HG02623 (cell line): Measurements from ENCODE around the gene SETD7.

Source experiments
- ATAC-seq: cut with Tn5 transposase; IDR thresholded peaks from one replicate; pipeline ENCODE4 v1.9.1; 2021; ENCODE audit warnings: moderate library complexity; ENCODE audit not compliant: unreplicated experiment

SETD7 gene

DNA sequence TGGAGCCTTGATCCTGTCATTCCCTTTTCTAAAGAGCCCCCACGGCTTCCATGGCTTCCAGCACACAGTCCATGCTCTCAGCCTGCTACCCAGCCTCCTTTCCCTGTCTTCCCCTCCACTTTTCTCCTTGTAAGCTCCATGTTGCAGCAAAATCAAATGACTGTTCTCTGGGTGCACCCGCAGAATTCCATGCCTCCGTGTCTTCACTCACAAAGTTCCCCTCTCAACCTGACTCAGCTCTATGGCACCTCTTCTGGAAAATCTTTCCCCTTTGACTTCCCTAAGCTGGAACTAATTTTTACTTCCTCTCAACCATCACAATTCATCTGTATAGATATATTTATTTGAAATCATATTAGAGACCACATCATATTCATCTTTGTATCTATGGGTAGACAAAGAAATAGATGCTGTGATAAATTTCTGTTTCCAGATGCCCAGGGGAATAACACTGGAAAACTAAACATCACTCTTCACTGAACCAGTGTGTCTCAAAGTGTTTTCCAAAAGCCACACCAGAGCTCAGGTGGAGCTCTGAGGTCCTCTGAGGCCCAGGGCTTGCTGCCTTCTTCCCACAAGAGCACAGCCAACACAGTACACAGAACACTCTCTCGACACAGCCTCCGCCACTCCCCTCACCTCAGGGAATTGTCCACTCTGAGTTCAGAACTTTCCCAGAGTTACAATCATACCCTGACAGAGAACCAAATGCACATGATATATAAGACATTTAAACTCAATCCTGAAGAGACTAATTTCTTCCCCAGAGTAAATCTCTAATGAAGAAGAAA is 3.3 kb downstream of the SETD7 start:
- no peak for ATAC-seq

GRCh38 chr4:139550724-139551429 is 5.1 kb downstream of the SETD7 start:
- no peak for ATAC-seq

- ATAC-seq: no peak
Measured at GRCh38 chr4:139547979-139548378, 8.0 kb downstream of the SETD7 start.

- no peak for ATAC-seq
Measured at GRCh38 chr4:139540632-139541031, 15.4 kb downstream of the SETD7 start.

DNA sequence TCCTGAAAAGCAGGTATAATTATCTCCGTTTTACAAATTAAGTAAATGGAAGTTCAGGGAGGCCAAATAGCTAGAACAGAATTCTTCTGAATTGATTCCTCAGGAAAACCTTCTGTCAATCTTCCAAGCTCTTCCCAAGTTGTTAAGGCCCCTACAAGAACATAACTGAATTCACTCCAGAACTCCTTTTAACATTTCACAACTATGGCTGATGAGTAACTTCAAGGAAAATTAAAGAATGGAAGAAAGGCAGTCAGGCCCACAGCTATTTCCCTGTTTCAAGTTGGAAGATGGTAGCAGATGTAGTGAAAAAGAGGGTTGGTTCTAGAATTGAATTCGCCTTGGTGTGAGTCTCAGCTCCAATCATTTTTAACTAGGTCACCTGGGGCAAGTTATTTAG is 15.9 kb downstream of the SETD7 start:
- ATAC-seq: no peak

GRCh38 chr4:139537292-139537691 is 18.7 kb downstream of the SETD7 start:
- no peak for ATAC-seq

DNA sequence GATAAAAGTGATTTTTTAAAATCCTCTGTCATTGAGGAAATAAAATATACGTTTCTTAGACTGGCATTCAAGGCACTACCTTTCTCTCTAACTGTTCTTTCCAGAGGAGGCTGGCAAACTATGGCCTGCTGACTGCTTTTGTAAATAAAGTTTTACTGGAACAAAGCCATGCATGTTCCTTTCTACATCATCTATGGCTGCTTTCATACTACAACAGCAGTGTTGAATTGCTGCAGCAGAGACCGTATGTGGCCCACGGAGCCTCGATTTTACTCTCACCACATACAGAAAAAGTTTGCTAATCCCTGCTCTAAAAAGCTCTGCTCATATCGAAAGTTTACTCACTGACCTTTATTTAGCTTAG is 20.2 kb downstream of the SETD7 start:
- ATAC-seq: no peak

DNA sequence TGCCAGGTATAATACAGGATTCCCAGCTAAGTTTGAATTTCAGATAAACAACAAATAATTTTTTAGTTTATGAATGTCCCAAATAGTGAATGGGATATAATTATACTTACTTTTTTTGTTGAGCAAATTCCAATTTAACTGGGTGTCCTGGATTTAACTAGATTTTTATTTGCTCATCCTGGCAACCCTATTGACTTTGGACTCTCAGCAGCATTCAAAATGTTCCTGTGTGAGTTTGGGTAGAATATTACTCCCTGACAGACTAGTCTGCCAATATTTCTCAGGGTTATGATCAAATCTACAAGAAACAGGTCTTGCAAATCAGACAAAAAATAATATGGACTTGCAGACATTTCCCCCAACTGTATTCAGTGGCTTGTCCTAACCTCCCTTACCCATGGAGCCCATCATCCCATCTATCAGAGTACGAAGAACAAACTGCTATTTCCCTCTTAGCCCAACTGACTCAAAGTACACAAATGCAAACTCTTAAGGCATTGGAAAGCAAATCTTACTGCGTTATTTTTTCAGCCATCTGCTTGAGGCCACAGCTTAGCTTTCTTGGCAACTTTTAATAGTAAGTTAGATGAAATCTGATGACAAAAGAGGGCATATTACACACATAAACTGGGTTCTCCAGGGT is 20.7 kb downstream of the SETD7 start:
- ATAC-seq: no peak

DNA sequence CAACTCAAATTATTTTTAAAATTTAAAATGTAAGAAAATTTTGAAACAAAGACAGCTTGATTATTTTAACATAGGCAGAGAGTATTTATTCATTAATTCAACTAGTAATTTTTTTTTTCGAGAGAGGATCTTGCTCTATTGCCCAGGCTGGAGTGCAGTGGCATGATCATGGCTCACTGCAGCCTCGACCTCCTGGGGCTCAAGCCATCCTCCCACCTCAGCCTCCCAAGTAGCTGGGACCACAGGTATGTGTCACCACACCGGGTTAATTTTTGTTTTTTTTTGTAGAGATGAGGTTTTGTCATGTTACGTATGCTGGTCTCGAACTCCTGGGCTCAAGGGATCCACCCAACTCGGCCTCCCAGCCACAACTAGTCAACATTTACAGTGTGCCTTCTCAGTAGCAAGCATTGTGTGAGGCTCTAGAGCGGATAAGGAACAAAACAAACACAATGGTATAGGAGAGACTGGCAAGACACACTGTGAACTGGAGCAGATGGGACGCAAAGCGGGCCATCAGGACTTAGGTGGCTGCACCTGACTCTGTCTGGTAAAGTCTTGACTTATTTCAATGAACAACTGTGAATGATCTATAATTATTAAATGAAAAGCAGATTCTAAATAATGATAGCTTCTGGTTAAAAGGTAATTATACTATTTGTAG is 21.6 kb downstream of the SETD7 start:
- ATAC-seq: no peak

DNA sequence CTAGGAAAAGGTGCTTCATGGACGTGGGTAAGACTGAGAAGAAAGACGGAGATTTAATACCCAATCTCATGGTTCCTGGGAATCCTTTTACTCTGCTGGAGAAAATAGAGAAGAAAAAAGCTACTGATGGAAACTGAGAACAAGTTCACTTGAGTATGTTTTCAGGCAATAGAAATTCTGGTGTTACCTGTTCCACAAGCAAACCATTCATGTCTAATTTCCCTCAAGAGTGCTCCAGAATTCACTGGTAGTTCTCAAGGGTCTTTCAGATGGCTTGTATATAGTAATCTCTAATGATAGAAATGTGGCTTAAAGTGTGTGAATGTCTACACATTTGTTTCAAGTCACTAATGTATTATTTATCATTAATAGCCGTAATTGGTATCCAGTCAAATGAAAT is 22.5 kb downstream of the SETD7 start:
- no peak for ATAC-seq

- ATAC-seq: no peak
Measured at GRCh38 chr4:139532947-139533346, 23.1 kb downstream of the SETD7 start.

DNA sequence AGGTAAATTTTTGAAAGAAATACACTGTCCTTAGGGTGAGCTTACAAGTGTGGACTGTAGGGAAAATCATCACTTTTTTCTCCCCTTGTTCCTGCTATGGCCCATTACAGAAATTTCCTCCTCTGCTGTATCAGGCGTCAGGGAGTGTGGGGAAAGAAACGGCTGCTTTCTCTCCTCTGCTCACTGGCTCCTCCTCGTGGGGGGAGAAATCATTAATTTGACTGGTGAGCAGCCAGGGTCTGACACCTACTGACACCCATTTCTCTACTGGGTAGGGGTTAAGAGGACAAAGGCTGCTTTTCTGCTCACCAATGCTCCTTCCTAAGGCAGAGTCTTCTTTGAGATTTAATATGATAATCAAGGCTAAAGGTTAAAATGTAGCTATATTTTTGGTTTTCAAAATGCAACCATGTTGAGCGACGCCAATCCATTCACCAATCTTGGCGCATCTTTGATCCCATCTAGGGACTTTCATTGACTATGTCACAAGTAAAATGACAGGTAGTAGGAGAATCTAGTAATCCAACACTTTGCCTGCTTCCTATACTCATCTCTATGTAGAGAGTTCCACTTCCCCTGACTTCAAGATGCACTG is 25.1 kb downstream of the SETD7 start:
- ATAC-seq: no peak

DNA sequence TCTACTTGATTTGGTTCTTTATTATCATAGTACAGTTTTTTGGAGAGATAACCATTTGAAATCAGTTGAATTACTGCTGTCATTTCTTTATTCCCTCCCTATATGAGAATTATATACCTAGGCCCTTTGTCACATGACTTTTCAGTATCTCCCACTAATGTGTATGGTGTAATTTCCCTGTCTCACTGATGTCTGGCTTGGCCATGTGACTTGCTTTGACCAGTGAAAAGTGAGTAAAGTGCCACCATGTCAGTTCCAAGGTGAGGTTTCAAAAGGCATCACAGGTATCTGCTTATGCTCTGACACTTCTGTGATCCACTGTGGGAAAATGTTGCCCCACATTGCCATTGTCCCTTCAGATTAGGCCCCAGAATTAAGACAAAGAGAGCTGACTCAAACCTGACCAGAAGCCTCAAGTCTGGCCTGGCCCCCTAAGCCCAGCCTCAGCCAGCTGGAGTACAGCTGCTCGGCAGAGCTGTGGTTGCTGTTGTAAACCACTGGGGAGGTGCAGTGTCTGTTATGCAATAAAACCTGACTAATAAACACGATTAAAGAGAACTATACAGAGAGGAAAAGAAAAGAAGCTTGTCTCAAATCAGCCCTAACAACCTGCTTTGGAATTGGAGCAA is 27.5 kb downstream of the SETD7 start:
- peak; percentile 72 for ATAC-seq

DNA sequence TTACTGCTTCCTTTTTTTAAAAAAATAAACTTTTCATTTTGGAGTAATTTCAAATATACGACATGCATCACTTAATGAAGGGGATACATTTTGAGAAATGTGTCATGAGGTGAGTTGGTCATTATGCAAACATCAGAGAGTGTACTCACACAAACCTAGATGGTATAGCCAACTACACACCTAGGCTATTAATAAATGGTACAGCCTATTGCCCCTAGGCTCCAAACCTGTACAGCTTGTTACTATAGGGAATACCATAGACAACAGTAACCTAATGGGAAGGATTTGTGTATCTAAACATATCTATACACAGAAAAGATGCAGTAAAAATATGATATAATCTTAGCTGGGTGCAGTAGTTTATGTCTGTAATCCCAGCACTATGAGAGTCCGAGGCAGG is 29.1 kb downstream of the SETD7 start:
- no peak for ATAC-seq

DNA sequence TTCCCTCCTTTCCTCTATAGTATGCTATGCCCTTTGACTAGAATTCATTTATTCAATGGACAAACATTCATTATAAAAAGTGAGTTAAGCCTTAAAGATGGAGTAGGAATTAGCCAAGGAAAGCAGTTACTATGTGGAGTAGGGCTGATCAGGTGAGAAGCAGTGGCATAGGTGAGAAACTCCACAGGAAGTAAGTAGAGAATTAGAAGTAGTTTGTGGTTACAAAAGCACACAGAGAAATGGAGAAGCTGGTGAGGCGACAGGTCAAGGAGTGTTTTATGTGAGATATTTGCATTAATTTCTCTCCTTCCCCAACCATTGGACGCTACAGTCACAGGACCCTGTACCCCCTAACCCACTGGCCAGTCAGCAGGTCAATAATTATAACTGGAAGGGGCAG is 30.6 kb downstream of the SETD7 start:
- ATAC-seq: no peak

DNA sequence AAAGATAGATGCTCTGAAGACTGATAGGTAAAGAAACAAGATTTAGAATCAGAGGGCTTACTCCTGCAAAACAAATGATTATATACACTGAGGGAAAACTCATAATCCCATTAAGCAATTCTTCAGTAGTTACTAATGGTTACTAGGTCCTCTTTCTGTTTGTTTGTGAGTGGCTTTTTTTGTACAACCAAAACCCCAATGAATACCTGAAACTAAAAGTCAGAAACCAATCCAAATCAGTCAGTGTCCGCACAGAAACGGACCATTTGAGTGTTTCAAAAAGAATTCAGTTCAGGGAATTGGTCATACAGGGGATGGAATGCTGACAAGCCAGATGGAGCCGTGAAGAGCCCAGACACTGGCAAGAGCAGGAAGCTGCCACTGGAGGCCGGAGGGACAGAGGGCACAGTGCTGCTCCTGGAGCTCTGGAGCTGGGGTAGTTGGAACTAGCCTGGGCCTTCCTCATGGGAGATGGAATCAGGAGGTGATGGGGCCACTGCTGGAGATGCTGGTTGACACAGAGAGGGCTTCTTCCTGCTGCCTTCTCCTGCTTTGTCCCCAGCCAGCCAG is 31.9 kb downstream of the SETD7 start:
- no peak for ATAC-seq

DNA sequence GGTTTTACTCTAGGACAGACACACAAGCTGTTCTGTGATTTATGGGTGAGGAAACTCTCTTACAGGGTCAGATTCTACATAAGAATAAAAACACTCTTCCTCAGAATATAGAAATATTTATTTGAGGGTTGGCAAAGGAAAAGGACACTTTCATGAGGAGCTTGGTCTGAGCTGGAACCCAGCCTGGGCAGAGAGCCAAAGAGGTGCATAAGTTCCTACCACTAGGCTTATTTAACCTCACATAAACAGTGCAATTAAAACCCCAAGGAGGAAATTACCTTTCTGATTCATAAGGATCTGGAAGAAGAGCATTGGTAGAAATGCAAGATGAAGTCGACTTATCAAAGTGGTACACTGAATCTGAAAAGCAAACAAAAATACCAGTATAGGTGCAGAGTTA is 32.9 kb downstream of the SETD7 start:
- ATAC-seq: no peak

DNA sequence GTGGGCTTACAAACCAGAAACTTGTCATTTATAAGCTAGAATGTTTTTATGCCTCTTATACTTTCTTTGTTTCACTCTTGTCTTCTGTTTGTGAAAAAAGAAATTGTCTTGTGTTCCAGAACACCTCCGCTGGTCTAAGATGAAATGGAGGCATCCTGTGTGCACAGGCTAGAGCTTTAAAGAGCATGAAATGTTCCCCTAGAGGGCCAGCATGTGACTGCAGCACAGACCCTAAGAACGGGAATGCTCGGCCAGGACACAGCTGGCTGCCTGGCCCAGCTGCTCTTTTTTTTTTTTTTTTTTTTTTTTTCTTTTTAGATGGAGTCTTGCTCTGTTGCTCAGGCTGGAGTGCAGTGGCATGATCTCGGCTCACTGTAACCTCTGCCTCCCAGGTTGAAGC is 33.6 kb downstream of the SETD7 start:
- ATAC-seq: no peak

GRCh38 chr4:139521754-139522401 is 34.1 kb downstream of the SETD7 start:
- ATAC-seq: no peak

DNA sequence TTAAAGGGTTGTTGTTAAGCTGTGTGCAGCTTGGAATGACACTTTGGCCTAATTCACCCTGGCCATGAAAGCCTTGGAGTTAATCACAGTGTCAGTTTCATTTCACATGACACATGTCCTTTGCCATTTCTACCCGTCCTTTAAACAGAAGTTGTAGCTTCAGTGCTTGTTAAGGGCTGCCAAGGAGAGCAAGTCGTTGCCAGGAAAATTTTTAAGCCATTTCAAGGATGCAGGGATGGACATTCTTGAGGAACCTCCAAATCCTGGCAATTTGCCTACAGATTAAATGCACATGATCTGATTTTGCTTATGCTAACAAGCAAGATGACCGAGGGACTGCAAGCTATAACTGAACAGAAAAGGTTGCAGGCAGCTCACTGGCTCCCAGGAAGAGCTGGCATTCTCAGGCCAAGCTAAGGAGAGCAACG is 40.5 kb downstream of the SETD7 start:
- ATAC-seq: no peak
